Epidermal melanocyte (primary cell): Measurements from ENCODE around the gene ARPC1B.
"Not testable (repeated sequence)": the region's sequence is repeated elsewhere in the genome, so short reads cannot be mapped to it uniquely, and the experiment has no call there.

Experiments
- DNase-seq: peaks from one replicate; pipeline ENCODE4 v3.0.0; 2011; ENCODE audit warnings: low spot score; ENCODE audit not compliant: insufficient read length

The ARPC1B gene

GRCh38 chr7:99368750-99369389 lies 5.7 kb upstream of the ARPC1B start:
- no peak for DNase-seq

GRCh38 chr7:99369767-99370391 lies 4.7 kb upstream of the ARPC1B start:
- no peak for DNase-seq

- no peak for DNase-seq
These were observed 3.1 kb upstream of the ARPC1B start for GRCh38 chr7:99371376-99371920.

GRCh38 chr7:99372275-99373090 lies 2.0 kb upstream of the ARPC1B start:
- peak; percentile 81 for DNase-seq

- DNase-seq: no peak
These were observed 1.2 kb upstream of the ARPC1B start for GRCh38 chr7:99373091-99374066.

- DNase-seq: peak; percentile 82
These were observed 709 bp downstream of the ARPC1B start for GRCh38 chr7:99375070-99375807.

- peak; percentile 76 for DNase-seq
These were observed 4.6 kb downstream of the ARPC1B start for GRCh38 chr7:99379043-99379577.

GRCh38 chr7:99379693-99380031 lies 5.1 kb downstream of the ARPC1B start:
- not testable (repeated sequence) for DNase-seq

- no peak for DNase-seq
These were observed 5.7 kb downstream of the ARPC1B start for GRCh38 chr7:99380032-99380822.

- DNase-seq: no peak
These were observed 6.5 kb downstream of the ARPC1B start for GRCh38 chr7:99380823-99381663.

GRCh38 chr7:99381664-99382075 lies 7.1 kb downstream of the ARPC1B start:
- DNase-seq: no peak

- no peak for DNase-seq
These were observed 8.7 kb downstream of the ARPC1B start for GRCh38 chr7:99383203-99383602.

GRCh38 chr7:99383791-99384370 lies 9.4 kb downstream of the ARPC1B start:
- DNase-seq: no peak

- no peak for DNase-seq
These were observed 10.0 kb downstream of the ARPC1B start for GRCh38 chr7:99384523-99384922.

- no peak for DNase-seq
These were observed 11.0 kb downstream of the ARPC1B start for GRCh38 chr7:99385564-99385963.

GRCh38 chr7:99386584-99387238 lies 12.2 kb downstream of the ARPC1B start:
- DNase-seq: no peak

- DNase-seq: not testable (repeated sequence)
These were observed 12.7 kb downstream of the ARPC1B start for GRCh38 chr7:99387239-99387635.
